Hindlimb muscle (tissue), 1 donor: ENCODE measurements around the gene PCARE. TPM values are rescaled to one million over a fixed set of nuclear protein-coding genes. Genes with fewer than 3 reads are reported as not detected.

ENCODE experiments used
- DNase-seq: peaks from one replicate; pipeline ENCODE4 v3.0.0-alpha.2; 2013
- polyA plus RNA-seq: library from polyadenylated mRNA; unstranded; fragments of 120-200 nt; gene quantifications from one replicate; pipeline ENCODE4 v1.2.1, GENCODE V29; 2013; ENCODE audit not compliant: insufficient read length

Gene PCARE
- polyA plus RNA-seq, 1 donor, result 0.28 TPM

- no peak for DNase-seq
These were observed 11.3 kb downstream of the PCARE start for GRCh38 chr2:29063056-29063455.

DNA sequence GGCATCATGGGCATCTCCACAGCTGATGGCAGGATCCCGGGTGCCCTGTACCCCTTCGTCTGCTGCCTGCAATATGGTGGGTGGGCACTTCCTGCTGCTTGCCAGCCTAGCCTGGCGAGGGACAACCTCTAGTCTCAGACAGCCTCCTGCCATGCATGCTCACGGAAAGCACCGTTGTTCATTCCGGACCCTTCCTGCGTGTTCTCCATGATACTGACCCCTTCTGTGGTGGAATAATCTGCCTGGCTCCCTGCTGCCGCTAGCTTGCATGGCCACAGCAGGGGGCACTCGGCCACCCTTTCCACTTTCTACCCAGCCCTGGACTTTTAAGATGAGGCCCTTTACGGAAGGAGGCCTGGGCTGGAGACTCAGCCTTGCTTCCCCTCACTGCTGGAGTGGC is 12.0 kb downstream of the PCARE start:
- DNase-seq, result no peak

DNA sequence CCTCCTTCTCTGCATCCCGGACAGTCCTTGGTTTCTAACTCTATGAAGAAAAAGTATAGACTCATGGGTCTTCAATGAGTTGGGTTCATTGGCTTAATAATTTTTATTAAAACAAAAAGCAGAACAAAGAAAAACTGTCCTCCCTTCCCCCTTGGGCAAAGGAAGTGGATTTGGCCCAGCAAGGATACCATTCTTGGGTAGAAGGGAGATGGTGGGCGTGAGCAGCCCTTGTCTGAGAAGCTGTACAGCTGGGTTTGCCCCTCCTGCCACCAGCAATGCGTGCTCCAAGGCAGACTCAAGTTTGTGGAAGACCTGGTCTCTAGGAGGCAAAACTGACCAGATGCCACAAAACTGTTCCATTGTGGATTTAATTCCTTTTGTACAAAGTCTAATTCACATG is 12.7 kb downstream of the PCARE start:
- DNase-seq, result no peak

DNA sequence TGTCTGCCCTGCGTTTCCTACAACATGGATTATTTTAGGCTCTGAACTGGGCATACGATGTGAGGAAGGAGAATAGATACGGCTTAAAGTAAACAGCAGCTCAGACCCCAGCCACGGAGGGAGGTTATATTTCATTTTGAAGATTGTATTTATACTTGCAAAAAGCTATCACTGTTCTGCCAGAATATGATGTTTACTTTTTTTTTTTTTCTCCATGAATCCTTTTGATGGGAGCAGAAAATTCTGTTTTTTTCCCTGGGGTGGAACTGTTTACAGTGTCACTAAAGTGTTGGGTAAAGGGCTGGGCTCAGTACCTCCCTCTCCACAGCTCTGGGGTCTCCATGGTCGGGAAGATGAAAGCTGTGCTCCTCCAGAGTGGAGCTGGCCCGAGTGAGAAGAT is 13.1 kb downstream of the PCARE start:
- DNase-seq, result no peak

GRCh38 chr2:29060441-29060840 is 13.9 kb downstream of the PCARE start:
- DNase-seq, result no peak

GRCh38 chr2:29059624-29060023 is 14.7 kb downstream of the PCARE start:
- no peak for DNase-seq

GRCh38 chr2:29057006-29057405 is 17.3 kb downstream of the PCARE start:
- DNase-seq, result no peak

DNA sequence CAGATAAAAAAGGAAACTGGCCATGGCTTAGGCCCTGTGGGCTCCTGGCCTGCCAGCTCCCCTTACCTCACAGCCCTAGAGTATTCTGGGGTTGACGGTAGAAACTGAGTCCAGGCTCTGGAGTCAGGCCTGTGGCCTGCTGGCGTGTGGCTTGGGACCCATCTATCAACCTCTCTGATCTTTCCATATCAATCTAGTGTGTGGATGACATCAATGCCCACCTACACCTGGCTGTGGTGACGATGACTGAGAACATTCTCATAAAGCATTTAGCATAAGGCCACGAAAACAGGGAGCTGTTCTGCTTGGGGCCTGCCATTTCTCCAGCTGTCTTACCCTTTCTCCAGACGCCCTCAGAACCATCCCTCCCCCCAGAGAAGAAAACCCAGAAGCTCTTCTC is 17.9 kb downstream of the PCARE start:
- DNase-seq, result no peak

DNA sequence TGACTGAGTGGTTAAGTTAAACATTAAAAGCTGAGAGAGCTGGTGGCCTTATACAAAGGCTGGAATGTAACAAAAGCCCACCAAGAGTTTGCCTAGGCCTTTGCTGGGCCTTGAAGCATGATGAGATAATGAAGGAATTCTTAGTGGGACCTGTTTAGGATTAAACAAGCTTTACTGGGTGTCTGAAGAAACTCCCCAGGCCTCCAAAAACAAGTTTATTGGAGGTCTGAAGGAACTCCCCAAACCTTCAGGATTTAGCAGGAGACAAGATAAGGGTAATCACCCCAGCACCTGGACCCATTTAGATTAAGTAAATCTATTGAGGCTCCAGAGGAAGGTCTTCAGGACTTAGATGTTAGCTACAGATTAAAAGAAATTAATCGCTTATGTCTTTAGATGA is 18.7 kb downstream of the PCARE start:
- no peak for DNase-seq

DNA sequence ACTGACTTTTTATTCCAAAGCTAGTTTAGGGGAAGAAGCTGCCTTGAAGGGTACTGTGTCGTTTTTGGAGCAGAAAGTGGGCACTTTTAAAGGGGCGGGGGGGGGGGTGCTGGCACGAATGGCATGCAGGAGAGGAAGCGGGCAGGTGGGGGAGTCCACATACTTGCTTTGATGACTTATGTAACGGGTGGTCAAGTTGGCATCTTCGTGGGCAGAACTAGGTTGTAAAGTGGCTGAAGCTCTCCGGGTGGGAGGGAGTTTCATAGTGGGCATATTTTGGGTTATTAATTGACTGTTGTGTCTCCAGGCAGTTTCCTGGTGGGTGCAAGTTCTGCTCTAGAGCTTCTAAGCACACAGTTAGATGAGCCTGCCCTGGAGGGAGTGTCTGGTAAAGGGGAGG is 19.9 kb downstream of the PCARE start:
- no peak for DNase-seq

DNA sequence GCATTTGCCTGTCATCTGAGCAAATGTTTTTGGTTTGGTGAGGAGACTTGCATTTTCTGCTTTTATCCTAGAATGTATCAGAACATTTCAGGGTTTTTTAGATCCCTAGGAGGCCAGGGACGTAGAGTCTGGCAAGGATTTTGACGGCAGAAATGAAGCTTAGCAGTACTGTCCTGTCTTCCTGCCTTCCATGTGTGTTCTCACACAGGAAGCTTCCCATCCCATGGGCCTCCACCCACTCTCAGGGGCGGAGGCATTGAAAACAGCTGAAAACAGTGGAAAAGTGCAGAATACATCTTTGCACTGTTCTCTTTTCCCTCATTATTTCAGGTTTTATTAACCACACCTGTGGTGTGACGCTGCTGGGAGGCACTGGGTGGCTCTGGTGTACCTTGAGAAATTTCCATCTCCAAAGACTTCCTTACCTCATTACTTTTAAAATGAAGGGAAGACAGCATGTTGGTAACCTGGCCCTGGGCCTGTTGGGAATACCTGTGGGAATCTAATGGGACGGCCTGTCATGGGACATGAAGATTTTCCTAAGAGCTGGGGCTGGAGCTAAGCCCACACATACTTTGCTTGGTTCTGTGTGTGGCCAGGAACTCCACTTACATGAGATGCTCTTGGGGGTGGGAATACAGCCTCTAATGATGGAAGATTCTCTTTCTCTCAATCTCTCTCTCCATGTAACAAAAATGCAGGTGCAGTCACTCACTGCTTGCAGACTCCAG is 20.5 kb downstream of the PCARE start:
- DNase-seq, result no peak

- no peak for DNase-seq
These were observed 21.1 kb downstream of the PCARE start for GRCh38 chr2:29053223-29053622.

DNA sequence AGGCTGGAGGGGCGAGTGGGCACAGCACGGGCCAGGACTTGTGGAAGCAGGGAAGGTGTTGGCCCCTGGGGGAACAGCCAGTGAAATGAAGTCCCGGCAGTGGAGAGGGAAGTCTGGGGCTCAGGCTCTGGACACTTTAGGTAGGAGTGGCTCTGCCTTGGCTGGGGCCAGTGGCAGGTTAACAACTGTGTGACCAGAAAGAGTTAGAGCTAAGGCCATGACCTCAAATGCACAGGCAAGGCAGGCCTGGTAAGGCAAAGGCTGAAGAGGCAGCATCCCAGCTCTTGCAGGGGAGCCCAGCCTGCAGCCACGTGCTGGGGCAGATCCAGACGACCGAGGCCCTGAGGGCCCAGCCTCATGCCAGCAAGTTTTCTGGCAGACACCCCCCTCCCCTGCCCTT is 21.5 kb downstream of the PCARE start:
- DNase-seq, result no peak

DNA sequence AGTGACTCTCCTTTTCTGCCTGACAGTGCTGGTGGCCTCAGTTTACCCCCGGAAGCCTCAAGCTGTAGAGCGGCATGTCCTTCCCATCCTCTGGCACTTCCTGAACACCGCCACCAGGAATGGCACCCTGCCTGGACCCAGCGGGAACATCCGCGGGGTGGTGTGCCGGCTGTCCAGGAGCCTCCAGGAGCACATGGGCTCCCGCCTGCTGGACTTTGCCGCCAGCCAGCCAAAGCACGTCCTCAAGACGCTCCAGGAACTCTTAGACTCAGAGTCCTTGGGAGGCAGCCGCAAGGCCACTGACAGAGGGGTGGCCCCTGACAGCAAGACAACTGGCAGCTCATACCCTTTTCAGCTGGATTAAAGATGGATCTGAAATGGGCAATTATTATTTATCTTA is 22.6 kb downstream of the PCARE start:
- no peak for DNase-seq

- DNase-seq, result no peak
These were observed 23.7 kb downstream of the PCARE start for GRCh38 chr2:29050591-29050990.

GRCh38 chr2:29047083-29047845 is 27.1 kb downstream of the PCARE start:
- DNase-seq, result no peak

GRCh38 chr2:29046321-29046720 is 28.0 kb downstream of the PCARE start:
- no peak for DNase-seq

- DNase-seq, result no peak
These were observed 29.9 kb downstream of the PCARE start for GRCh38 chr2:29044459-29044858.

- peak; percentile 50 for DNase-seq
These were observed 31.7 kb downstream of the PCARE start for GRCh38 chr2:29042561-29043075.

DNA sequence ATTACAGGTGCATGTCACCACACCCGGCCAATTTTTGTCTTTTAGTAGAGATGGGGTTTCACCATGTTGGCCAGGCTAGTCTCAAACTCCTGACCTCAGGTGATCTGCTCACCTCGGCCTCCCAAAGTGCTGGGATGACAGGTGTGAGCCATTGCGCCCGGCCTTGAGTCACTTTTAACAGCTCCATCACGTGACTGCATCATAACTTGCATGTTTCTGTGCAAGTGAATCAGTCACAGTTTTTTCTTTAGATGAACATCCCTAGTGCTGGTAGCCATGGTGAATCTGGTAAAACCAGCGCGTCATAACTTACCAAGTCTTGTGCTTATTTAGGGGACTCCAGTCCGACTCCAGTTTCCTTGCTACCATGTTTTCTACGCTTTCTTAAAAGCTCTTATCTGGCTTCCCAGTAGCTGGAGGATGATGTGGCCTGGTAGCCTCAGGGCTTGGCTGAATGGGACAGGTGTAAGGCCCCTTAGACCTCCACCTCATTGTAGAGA is 33.1 kb downstream of the PCARE start:
- DNase-seq, result no peak

DNA sequence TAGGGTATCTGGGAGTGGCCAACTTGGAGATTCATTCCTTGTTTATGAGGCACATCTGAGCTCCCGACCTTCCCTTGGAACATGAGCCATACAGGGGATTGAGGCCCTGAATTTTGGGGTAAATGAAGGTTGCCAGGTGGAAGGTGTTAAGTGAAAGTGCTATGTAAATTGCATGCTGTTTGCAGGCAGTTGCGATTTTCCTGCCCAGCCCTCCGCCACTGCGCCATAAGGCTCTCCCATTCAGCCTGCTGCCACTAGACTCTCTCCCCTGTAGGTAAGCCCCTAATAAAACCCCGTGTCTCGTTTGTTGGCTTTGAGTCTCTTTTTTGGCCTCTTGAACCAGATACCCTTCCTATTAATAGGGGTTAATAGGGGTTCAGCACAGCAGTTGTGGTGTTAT is 33.8 kb downstream of the PCARE start:
- no peak for DNase-seq

- no peak for DNase-seq
These were observed 34.4 kb downstream of the PCARE start for GRCh38 chr2:29039718-29040480.
